ACC112 (cell line): ENCODE results near the gene TRIM56.
A peak's percentile ranks its signal among the peaks of the same experiment; 100 is the strongest.
"Not testable (repeated sequence)": the region's sequence is repeated elsewhere in the genome, so short reads cannot be mapped to it uniquely, and the experiment has no call there.

Source experiments
- H2AFZ ChIP-seq: fragments of 200-600 bp; sonication (generic); one replicate; pipeline ENCODE4 v1.6.0; 2017; ENCODE audit warnings: antibody characterized with exemption, low read length; ENCODE audit not compliant: unreplicated experiment
- H3K27ac ChIP-seq: fragments of 200-600 bp; sonication (generic); 2 replicates; pipeline ENCODE4 v1.5.1; 2014; ENCODE audit warnings: low read depth, mild to moderate bottlenecking, antibody characterized with exemption, low read length, moderate library complexity
- H3K27me3 ChIP-seq: fragments of 200-600 bp; sonication (generic); 2 replicates; pipeline ENCODE4 v1.6.1; 2014; ENCODE audit warnings: mild to moderate bottlenecking, antibody characterized with exemption, low read length, moderate library complexity, mixed read lengths; ENCODE audit not compliant: insufficient read depth
- H3K36me3 ChIP-seq: fragments of 200-600 bp; sonication (generic); 2 replicates; pipeline ENCODE4 v1.6.1; 2016; ENCODE audit warnings: mild to moderate bottlenecking, antibody characterized with exemption, low read length, moderate library complexity, mixed read lengths; ENCODE audit not compliant: insufficient read depth
- H3K4me1 ChIP-seq: fragments of 200-600 bp; sonication (generic); one replicate; pipeline ENCODE4 v1.6.1; 2016; ENCODE audit warnings: low read length, mixed read lengths; ENCODE audit not compliant: insufficient read depth, unreplicated experiment, control insufficient read depth
- H3K4me3 ChIP-seq: fragments of 200-600 bp; sonication (generic); 2 replicates; pipeline ENCODE4 v1.5.1; 2014; ENCODE audit warnings: mild to moderate bottlenecking, low read depth, low read length
- H3K79me2 ChIP-seq: fragments of 200-600 bp; sonication (generic); one replicate; pipeline ENCODE4 v1.6.0; 2016; ENCODE audit warnings: low read length; ENCODE audit not compliant: control insufficient read depth, unreplicated experiment, insufficient read depth

TRIM56 gene

DNA sequence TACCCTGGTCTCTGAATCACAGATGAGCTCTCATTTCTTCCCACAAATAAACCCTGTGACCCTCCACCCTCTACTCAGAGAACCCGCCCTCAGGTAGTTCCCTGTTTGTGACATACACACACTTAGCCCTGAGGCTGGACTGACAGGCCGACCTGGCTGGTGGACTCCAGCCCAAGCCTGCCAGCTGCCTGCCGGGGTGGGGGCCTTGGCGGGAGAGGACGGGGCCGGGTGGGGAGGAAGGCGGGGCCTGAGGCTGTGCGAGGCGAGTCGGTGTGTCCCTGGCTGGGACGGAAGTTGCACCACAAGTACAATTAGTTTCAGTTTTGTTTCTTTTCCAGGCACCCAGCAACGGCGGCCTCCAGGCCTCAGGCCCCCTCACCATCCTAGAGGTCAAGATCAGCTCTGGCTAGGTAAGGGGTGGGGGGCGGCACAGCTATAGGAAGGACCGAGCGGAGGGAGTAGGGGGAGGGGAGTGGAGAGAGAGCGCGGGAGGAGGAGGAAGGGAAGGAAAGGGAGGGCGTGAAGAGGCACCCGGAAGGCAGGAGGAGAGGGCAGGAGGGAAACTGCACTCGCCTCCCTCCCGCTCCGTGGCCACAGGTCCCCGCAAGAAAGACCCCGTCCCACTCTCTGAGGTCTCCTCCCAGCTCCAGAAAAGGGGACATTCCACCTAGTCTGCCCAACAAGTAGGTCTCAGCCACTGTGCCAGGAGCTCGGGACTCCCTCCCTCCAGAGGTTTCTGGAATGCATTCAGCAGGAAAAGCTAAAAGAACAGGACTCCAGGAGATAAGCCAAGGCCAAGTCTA is at the start of gene TRIM56:
Gene TRIM56, plus strand, starts transcription at position 320 of the 803 bp plus-strand sequence. CDS start 1,832 bp downstream, outside the sequence.
- Histone ChIP-seq H3K79me2 (peaks cover 51% of the 10 kb centered on the region), H3K27me3 (no peaks in the 10 kb centered on the region), H3K4me1 (peaks cover 23% of the 10 kb centered on the region), H3K36me3 (peaks cover 14% of the 10 kb centered on the region; the same call in 1 of the 2 replicates), H3K27ac (peak within 1 kb of the TSS; percentile 90), H3K4me3 (peak within 1 kb of the TSS; percentile 96), H2AFZ (peak within 1 kb of the TSS; percentile 93)

GRCh38 chr7:101035941-101036340 is 49.3 kb upstream of the TRIM56 start:
- no peaks in the 10 kb centered on the region for H3K79me2 ChIP-seq
- H3K27ac ChIP-seq, result no peak overlapping the region
- peaks cover 35% of the 10 kb centered on the region; the same call in 1 of the 2 replicates for H3K27me3 ChIP-seq
- H3K4me3 ChIP-seq, result no peak overlapping the region
- no peaks in the 10 kb centered on the region for H3K36me3 ChIP-seq
- H3K4me1 ChIP-seq, result no peaks in the 10 kb centered on the region
- no peak overlapping the region for H2AFZ ChIP-seq

DNA sequence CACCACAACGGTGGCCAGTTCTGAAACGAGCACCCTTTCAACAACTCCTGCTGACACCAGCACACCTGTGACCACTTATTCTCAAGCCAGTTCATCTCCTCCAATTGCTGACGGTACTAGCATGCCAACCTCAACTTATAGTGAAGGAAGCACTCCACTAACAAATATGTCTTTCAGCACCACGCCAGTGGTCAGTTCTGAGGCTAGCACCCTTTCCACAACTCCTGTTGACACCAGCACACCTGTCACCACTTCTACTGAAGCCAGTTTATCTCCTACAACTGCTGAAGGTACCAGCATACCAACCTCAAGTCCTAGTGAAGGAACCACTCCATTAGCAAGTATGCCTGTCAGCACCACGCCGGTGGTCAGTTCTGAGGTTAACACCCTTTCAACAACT is 44.0 kb upstream of the TRIM56 start:
- peaks cover 37% of the 10 kb centered on the region for H3K27me3 ChIP-seq
- H3K27ac ChIP-seq, H2AFZ ChIP-seq, H3K36me3 ChIP-seq, H3K4me3 ChIP-seq, H3K4me1 ChIP-seq, H3K79me2 ChIP-seq: not testable (repeated sequence)

- H3K36me3 ChIP-seq, result no peaks in the 10 kb centered on the region
- H3K79me2 ChIP-seq, result no peaks in the 10 kb centered on the region
- no peaks in the 10 kb centered on the region for H3K4me1 ChIP-seq
- peaks cover 55% of the 10 kb centered on the region for H3K27me3 ChIP-seq
- H3K4me3 ChIP-seq, result no peak overlapping the region
- H2AFZ ChIP-seq, result no peak overlapping the region
- H3K27ac ChIP-seq, result no peak overlapping the region
These were observed 26.9 kb upstream of the TRIM56 start for GRCh38 chr7:101058355-101058754.

DNA sequence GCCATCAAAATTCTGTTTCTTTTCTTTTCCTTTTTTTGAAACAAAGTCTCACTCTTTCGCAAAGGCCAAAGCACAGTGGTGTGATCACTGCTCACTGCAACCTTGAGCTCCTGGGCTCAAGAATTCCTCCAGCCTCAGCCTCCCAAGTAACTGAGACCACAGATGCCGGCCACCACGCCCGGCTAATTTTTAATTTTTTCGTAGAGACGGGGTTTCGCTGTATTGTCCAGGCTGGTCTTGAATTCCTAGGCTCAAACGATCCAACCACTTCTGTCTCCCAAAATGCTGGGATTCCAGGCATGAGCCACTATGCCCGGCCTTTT is 25.7 kb upstream of the TRIM56 start:
- Histone ChIP-seq H3K27me3 (peaks cover 52% of the 10 kb centered on the region), H2AFZ (no peak overlapping the region), H3K27ac (no peak overlapping the region), H3K79me2 (no peaks in the 10 kb centered on the region), H3K4me3 (no peak overlapping the region), H3K36me3 (no peaks in the 10 kb centered on the region), H3K4me1 (no peaks in the 10 kb centered on the region)

GRCh38 chr7:101060992-101061391 is 24.3 kb upstream of the TRIM56 start:
- Histone ChIP-seq H2AFZ (no peak overlapping the region), H3K79me2 (no peaks in the 10 kb centered on the region), H3K27ac (no peak overlapping the region), H3K36me3 (no peaks in the 10 kb centered on the region), H3K4me3 (no peak overlapping the region), H3K27me3 (peaks cover 45% of the 10 kb centered on the region), H3K4me1 (no peaks in the 10 kb centered on the region)

DNA sequence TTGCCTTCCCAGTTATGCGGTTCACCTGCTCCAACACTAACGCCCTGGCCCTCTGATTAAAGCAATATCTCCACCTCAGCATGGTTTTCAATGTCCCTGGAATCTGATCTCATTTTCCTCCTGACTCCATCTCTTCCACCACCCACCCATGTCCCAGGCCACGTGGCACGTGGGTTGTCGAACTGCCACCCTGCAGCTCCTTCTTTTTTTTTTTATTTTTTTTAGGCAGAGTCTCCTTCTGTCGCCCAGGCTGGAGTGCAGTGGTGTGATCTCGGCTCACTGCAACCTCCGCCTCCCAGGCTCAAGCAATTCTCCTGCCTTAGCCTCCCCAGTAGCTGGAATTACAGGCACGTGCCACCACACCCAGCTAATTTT is 21.1 kb upstream of the TRIM56 start:
- not testable (repeated sequence) for H3K4me3 ChIP-seq, H3K4me1 ChIP-seq
- H3K27me3 ChIP-seq, result peaks cover 29% of the 10 kb centered on the region

DNA sequence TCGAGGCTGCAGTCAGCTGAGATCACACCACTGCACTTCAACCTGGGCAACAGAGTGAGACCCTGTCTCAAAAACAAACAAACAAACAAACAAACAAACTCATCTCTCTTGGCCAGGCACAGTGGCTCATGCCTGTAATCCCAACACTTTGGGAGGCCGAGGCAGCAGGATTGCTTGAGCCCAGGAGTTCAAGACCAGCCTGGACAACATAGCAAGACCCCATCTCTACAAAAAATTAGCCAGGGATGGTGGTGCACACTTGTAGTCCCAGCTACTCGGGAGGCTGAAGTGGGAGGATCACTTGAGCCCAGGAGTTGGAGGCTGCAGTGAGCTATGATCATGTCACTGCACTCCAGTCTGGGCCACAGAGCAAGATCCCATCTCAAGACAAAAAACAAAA is 20.1 kb upstream of the TRIM56 start:
- not testable (repeated sequence) for H3K79me2 ChIP-seq, H3K4me1 ChIP-seq, H3K36me3 ChIP-seq, H2AFZ ChIP-seq, H3K4me3 ChIP-seq, H3K27ac ChIP-seq
- peaks cover 29% of the 10 kb centered on the region for H3K27me3 ChIP-seq

More for the DNA sequence above, 21.1 kb upstream of the TRIM56 start:
- H2AFZ ChIP-seq, H3K36me3 ChIP-seq, H3K27ac ChIP-seq, H3K79me2 ChIP-seq: not testable (repeated sequence)

DNA sequence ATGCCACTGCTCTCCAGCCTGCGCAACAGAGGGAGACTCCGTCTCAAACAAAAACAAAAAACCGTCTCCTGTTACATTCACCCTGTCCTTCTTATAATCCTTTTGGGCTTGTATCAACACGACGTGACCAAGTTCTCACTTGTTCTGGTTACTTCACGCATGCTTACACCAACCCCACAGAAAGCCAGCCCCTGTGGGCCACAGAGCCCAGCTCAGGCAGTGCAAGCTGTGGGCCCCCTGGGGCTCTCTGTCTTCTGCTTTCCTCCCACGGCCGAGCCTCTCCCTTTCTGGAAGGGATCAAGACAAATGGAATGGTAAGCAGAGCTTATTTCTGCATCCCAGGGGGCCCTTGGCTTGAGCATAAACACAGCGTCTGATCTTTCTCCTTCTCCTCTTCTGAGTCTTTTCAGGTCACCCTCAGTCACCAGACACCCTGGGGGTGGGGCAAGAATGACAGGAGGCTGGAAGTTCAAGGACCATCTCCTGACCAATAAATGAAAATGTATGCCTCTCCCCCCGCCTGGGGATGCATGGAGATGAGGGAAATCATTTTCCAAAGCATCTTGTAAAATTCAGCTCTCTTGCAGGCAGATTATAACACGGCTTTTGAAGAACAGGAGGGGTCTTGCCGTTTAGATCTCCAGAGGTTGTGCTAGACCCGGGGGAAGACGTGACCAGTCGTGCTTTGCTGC is 19.0 kb upstream of the TRIM56 start:
- Histone ChIP-seq H3K79me2 (no peaks in the 10 kb centered on the region), H3K27me3 (peaks cover 23% of the 10 kb centered on the region), H3K4me1 (no peaks in the 10 kb centered on the region), H3K27ac (no peak overlapping the region), H3K36me3 (no peaks in the 10 kb centered on the region), H2AFZ (no peak overlapping the region), H3K4me3 (no peak overlapping the region)

- Histone ChIP-seq H3K36me3 (no peaks in the 10 kb centered on the region), H3K27ac (no peak overlapping the region)
These were observed 18.5 kb upstream of the TRIM56 start for GRCh38 chr7:101066833-101067177.

GRCh38 chr7:101068401-101068800 is 16.9 kb upstream of the TRIM56 start:
- no peak overlapping the region for H3K4me3 ChIP-seq
- H3K36me3 ChIP-seq, result no peaks in the 10 kb centered on the region
- peaks cover 19% of the 10 kb centered on the region for H3K27me3 ChIP-seq
- no peaks in the 10 kb centered on the region for H3K79me2 ChIP-seq
- no peaks in the 10 kb centered on the region for H3K4me1 ChIP-seq
- no peak overlapping the region for H2AFZ ChIP-seq
- no peak overlapping the region for H3K27ac ChIP-seq

More at GRCh38 chr7:101066833-101067177, 18.5 kb upstream of the TRIM56 start:
- H3K27me3 ChIP-seq, result peaks cover 19% of the 10 kb centered on the region
- H3K4me3 ChIP-seq, result no peak overlapping the region
- H3K79me2 ChIP-seq, result no peaks in the 10 kb centered on the region
- no peaks in the 10 kb centered on the region for H3K4me1 ChIP-seq
- H2AFZ ChIP-seq, result no peak overlapping the region
